ENCODE measurements around the gene TRAPPC14.

- TF ChIP-seq, protein P1, sequence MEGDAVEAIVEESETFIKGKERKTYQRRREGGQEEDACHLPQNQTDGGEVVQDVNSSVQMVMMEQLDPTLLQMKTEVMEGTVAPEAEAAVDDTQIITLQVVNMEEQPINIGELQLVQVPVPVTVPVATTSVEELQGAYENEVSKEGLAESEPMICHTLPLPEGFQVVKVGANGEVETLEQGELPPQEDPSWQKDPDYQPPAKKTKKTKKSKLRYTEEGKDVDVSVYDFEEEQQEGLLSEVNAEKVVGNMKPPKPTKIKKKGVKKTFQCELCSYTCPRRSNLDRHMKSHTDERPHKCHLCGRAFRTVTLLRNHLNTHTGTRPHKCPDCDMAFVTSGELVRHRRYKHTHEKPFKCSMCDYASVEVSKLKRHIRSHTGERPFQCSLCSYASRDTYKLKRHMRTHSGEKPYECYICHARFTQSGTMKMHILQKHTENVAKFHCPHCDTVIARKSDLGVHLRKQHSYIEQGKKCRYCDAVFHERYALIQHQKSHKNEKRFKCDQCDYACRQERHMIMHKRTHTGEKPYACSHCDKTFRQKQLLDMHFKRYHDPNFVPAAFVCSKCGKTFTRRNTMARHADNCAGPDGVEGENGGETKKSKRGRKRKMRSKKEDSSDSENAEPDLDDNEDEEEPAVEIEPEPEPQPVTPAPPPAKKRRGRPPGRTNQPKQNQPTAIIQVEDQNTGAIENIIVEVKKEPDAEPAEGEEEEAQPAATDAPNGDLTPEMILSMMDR (IDR thresholded peaks at IDR 0.05) = no peak
- TF ChIP-seq EZH2phosphoT487 (IDR thresholded peaks at IDR 0.05) (no peak), EZH2 (IDR thresholded peaks at IDR 0.05) (peak; percentile 10)
Measured at GRCh38 chr7:100126931-100127865, 31.3 kb downstream of the TRAPPC14 start, which contains the start of gene MBLAC1.

All from neural progenitor cell (in vitro differentiated cells).